NCI-H69 (cell line): ENCODE results near the gene SPINK7.
"Not testable (repeated sequence)": the region's sequence is repeated elsewhere in the genome, so short reads cannot be mapped to it uniquely, and the experiment has no call there.

Source experiments
- DNase-seq: peaks from one replicate; lab custom pipeline; 2025; lab: John Stamatoyannopoulos, UW

The SPINK7 gene

GRCh38 chr5:148312153-148312552, at the start of gene SPINK7:
SPINK7 (plus strand) TSS chr5:148312423; CDS start chr5:148312484, 61 bp downstream.
- DNase-seq: no peak

DNA sequence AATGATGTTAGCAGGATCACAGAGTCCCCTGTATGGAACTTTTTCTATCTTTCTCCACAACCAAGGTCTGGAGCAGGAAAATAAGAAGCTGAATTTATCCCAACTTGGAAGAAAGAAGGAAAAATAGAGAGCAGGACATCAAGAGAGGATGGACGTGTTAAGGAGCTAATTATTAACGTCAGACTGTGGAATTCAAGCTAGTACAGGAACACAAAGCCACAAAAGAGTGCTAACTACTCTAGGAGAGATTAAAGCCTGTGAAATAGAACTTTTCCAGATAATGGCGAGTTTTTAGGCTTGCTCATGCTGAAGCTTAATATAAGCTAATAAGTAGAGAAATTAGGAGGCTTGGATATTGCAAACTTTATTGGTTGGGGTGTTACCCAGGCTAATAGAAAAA, 44.3 kb upstream of the SPINK7 start:
- DNase-seq: no peak

DNA sequence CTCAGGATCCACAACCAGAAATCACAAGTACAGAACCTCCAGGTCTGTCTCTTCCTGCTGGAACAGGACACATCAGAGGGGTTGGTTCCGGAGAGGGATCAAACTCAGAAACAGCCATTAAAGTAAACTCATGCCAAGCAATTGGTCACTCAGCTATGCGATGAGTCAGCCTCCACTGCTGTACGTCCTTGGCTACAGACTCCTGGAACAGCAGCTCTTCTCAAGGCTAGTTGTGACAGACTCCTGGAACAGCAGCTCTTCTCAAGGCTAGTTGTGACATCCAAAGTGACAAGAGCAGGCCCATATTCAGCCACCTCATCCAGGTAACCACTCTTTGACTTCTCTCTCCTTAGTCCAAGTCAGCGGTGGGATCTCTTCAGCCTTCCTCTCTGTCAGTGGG, 43.7 kb upstream of the SPINK7 start, which contains the start of gene SPINK13:
Gene SPINK13 (plus strand): TSS at position 229 of the 400 bp plus-strand sequence. CDS start 1,279 bp downstream, outside the sequence.
- no peak for DNase-seq

GRCh38 chr5:148275129-148275528, 37.1 kb upstream of the SPINK7 start:
- DNase-seq: not testable (repeated sequence)

- peak; percentile 63 for DNase-seq
Measured at GRCh38 chr5:148280893-148281292, 31.3 kb upstream of the SPINK7 start.

GRCh38 chr5:148281336-148281735, 30.9 kb upstream of the SPINK7 start:
- DNase-seq: not testable (repeated sequence)

- peak; percentile 58 for DNase-seq
Measured at GRCh38 chr5:148290271-148291195, 21.7 kb upstream of the SPINK7 start.

DNA sequence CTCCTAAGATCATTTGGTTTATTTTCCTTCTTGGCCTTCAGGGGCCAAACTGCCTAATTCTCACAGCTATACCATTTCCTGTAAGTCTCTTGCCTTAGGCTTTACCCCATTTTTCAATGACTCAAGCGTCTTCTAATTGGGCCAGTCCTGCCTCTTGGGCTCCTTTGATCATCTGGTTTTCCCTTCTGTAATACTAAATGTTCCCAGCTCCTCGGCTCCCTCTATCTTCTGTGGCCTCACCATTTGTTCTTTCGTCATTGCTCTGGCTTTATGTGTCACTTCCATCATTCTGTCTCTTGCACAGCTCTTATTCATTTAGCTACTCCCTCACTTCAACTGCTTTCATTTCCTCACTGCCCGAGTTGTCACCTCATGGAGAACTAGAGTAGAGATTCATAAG, 14.5 kb upstream of the SPINK7 start:
- DNase-seq: no peak

DNA sequence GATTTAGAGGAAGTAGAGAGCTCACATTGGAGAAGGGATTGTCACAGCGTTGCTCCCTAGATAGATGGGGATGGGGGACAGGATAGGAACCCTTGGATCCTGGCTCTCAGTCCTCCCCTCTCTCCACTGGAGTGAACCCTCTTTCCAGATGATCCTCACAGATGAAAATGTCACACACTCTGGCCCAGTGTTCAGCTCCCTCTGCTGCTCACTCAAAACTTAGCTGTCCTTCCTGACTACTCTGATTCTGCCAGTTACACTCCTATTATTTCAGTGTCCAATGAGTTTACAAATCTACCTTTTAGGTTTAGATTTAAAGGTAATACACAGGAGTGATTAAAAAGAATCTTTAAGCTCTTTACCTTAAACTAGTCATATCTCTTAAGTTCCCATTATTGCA, 5.8 kb upstream of the SPINK7 start:
- no peak for DNase-seq

- no peak for DNase-seq
Measured at GRCh38 chr5:148309019-148309418, 3.2 kb upstream of the SPINK7 start.

GRCh38 chr5:148309746-148310145, 2.5 kb upstream of the SPINK7 start:
- DNase-seq: no peak

GRCh38 chr5:148311484-148311883, 739 bp upstream of the SPINK7 start:
- no peak for DNase-seq

GRCh38 chr5:148314187-148314586, 2.0 kb downstream of the SPINK7 start:
- DNase-seq: peak; percentile 24

DNA sequence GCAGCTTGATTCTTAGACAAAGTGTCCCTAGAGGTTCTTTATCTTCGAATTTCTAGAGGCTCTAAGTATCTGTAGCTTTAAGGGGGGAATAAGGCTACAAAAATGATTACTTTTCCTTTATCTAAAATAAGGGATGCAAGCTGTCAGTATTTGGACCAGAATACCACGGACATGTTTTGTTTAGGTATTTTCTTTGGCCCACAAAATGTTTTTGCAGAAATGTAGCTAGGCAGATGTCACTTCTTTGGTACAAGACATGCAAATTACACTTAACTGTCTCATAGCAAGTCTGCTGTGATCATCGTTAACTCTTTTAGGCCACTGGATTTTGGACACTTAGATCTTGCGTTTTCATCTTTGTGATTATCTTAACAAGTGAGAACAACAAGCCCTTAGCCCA, 2.5 kb downstream of the SPINK7 start:
- DNase-seq: no peak

GRCh38 chr5:148320011-148320963, 8.1 kb downstream of the SPINK7 start:
- peak; percentile 44 for DNase-seq

- no peak for DNase-seq
Measured at GRCh38 chr5:148333262-148333849, 21.1 kb downstream of the SPINK7 start.

DNA sequence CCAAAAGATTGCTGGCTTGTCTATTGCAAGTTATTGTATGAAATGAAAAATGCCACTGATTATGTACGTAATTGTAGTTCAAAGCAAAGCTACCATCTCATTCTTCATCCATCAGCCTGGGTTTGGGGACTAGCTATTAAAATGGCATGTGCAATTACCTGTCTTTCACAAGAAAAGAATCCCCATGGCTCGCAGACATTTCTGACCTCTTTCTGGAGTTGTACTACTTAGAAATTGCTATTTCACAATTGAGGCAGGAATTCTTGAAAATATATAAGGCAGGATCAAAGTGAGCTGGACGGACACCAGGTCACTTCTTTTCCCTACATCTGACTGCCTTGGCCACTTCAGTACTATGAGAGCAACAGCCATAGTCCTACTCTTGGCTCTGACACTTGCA, 23.0 kb downstream of the SPINK7 start, which contains the start of gene SPINK9:
Gene SPINK9 (plus strand): TSS at position 301 of the 400 bp plus-strand sequence. CDS start 55 bp downstream, at position 356.
- no peak for DNase-seq

DNA sequence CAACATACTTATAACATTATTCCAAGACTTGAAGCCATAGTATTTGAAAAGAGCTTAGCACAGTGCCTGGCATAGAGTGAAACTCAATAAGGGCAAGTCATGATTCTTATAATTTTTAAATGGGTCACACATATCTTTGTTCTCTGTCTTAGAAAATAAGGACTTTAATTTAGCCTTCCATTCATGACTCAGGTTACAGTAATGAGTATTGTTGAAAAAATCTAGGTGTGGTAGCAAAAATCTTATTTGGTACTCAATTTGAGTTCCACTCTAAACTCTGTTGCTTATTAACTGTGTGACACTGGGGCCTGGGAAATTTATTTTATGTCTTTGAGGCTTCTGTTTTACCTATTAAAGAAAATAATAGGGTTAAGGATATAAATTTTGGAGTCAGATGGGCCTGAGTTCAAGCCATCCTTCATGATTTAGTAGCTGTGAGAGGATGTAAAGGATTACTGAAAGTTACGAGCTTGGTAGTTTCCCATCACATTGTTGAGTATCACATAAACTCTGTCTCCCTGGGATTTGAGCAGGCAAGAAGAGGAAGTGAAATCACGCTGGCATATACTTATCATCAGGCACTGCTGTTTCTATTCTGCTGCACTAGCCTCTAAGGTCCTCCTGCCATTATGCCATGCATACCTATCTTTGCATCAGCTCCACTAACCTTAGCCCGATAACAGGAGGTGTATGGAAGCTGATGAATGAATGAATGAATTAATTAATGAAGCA, 24.6 kb downstream of the SPINK7 start:
- DNase-seq: no peak

- no peak for DNase-seq
Measured at GRCh38 chr5:148342371-148343045, 30.3 kb downstream of the SPINK7 start.

DNA sequence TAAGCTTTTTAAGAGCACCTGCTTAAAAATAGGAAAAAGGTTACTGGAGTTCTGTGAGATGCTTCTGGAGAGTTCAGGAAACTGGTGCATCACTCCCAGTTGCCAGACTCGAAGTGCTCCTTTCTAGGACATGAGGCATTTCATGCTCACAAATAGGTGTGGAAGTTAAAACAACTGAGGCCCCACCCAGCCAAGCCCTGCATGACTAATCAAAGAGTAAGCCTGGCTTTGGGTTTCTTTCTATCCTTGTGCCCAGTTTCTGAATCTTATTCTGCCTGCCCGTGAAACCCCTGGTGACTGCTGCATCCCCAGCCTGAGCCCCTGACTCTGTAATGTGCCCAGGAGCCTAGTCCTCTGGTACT, 30.8 kb downstream of the SPINK7 start:
- no peak for DNase-seq
